Nephron progenitor cell (in vitro differentiated cells): ENCODE measurements around the gene EGLN3.
"Not testable (repeated sequence)": the region's sequence is repeated elsewhere in the genome, so short reads cannot be mapped to it uniquely, and the experiment has no call there.

Experiments used
- DNase-seq: peaks from one replicate; pipeline ENCODE4 v3.0.0; 2021
- H3K27ac Mint-ChIP-seq: 2 replicates; pipeline ENCODE4 v1.8.0; 2021; ENCODE audit warnings: mild to moderate bottlenecking, moderate library complexity, mixed read lengths
- H3K27me3 Mint-ChIP-seq: 2 replicates; pipeline ENCODE4 v1.8.0; 2021; ENCODE audit warnings: mild to moderate bottlenecking, low read depth, mixed read lengths; ENCODE audit not compliant: poor library complexity
- H3K36me3 Mint-ChIP-seq: 2 replicates; pipeline ENCODE4 v1.8.0; 2021; ENCODE audit warnings: low read depth, mixed read lengths
- H3K4me1 Mint-ChIP-seq: 2 replicates; pipeline ENCODE4 v1.8.0; 2021; ENCODE audit warnings: mixed read lengths
- H3K4me3 Mint-ChIP-seq: 2 replicates; pipeline ENCODE4 v1.8.0; 2021; ENCODE audit warnings: mild to moderate bottlenecking, moderate library complexity, mixed read lengths
- H3K9me3 Mint-ChIP-seq: 2 replicates; pipeline ENCODE4 v1.8.0; 2021; ENCODE audit warnings: mild to moderate bottlenecking, moderate library complexity, mixed read lengths
- TF ChIP-seq, protein P1 (sequence below): fragments of 200-600 bp; sonication (generic); IDR thresholded peaks from 2 replicates; pipeline ENCODE4 v1.5.0; 2021; ENCODE audit warnings: antibody characterized with exemption

EGLN3 gene

DNA sequence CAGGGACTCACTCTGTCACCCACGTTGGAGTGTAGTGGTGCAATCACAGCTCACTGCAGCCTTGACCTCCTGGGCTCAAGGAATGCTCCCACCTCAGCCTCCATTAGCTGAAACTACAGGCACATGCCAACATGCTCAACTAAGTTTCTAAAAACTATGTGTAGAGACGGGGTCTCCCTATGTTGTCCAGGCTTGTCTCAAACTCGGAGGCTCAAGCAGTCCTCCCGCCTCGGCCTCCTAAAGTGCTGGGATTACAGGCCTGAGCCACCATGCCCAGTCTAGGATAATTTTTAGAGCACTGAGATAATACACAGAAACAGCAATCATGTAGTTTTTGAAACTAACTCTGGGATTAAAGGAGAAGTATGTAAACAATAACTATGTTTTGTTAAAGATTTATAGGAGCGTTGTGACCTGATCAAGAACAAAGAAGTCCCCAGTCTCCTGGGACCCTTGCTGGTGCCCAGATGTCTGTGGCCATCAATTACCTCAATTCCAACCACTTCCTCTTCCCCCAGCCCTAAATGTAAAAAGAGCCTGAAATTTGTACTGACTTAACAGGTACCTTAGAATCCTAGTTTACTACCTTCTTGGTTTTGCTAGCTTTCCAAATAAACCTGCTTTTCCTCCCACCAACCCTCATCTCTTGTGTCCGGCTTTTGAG lies 28.9 kb upstream of the EGLN3 start:
- peak; percentile 15 for DNase-seq
- no peaks in the 10 kb centered on the region for H3K27me3 Mint-ChIP-seq
- H3K9me3 Mint-ChIP-seq: peaks cover 17% of the 10 kb centered on the region
- TF ChIP-seq, protein P1, sequence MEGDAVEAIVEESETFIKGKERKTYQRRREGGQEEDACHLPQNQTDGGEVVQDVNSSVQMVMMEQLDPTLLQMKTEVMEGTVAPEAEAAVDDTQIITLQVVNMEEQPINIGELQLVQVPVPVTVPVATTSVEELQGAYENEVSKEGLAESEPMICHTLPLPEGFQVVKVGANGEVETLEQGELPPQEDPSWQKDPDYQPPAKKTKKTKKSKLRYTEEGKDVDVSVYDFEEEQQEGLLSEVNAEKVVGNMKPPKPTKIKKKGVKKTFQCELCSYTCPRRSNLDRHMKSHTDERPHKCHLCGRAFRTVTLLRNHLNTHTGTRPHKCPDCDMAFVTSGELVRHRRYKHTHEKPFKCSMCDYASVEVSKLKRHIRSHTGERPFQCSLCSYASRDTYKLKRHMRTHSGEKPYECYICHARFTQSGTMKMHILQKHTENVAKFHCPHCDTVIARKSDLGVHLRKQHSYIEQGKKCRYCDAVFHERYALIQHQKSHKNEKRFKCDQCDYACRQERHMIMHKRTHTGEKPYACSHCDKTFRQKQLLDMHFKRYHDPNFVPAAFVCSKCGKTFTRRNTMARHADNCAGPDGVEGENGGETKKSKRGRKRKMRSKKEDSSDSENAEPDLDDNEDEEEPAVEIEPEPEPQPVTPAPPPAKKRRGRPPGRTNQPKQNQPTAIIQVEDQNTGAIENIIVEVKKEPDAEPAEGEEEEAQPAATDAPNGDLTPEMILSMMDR: no peak
- H3K4me1 Mint-ChIP-seq: peaks cover 39% of the 10 kb centered on the region
- peak overlapping the region; percentile 66 for H3K27ac Mint-ChIP-seq
- no peaks in the 10 kb centered on the region for H3K36me3 Mint-ChIP-seq
- H3K4me3 Mint-ChIP-seq: no peak overlapping the region

DNA sequence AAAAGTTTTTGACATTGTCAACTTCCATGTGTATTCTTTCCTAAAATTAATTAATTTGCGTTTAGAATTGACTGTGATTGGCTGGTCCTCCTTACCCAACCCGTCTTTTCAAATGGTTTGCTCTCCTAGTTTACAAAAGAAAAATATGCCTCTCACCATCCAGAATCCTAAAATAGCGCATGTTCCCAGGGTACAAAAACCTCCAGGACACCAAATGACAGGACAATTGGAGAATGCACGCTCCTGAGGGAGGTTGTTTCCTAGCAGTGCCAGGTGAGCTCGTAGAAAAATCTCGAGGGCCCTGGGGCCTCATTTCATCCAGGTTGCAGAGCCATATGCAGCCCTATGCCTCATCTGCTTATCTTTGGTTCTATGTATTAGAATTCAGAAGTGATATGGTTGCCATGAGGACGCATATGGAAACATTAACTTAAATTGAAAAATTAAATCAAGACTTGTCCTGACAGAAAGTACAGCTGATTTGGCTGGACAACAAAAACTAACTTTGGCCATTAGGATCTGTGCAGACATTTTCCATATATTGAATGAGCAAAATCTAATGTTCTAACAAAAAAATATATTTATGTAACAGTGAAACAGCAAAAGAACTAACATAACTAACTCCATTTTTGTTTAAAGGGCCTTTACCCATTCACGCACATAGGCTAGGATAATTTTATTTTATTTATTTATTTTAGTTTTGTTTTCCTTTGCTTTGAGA lies 28.2 kb upstream of the EGLN3 start:
- no peak for DNase-seq
- no peaks in the 10 kb centered on the region for H3K27me3 Mint-ChIP-seq
- TF ChIP-seq, protein P1: no peak
- peaks cover 39% of the 10 kb centered on the region for H3K4me1 Mint-ChIP-seq
- no peak overlapping the region for H3K4me3 Mint-ChIP-seq
- H3K36me3 Mint-ChIP-seq: no peaks in the 10 kb centered on the region
- peak overlapping the region; percentile 82 for H3K27ac Mint-ChIP-seq
- H3K9me3 Mint-ChIP-seq: peaks cover 12% of the 10 kb centered on the region

DNA sequence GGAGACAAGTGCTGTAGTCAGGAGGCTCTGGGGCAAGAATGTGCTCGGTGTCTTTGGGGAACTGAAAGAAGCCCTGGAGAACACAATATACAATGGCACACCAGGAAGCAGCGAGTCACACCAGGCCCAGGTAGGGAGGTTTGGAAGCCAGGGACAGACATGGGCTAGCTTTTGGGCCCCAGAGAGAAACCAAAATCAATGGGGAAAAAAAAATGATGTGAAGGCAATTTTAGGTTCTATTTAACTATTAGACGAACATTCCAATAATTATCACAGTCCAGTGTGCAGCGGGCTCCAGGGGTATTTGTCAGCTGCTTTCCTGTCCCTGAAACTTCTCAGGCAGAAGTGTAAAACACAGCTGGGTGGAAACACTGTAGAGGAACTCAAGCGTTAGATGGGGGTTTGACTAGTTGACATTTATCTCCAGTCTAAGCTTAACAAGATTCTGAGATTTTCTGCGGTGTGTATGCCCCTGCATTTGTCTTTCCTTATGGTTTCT lies 21.8 kb upstream of the EGLN3 start:
- H3K4me1 Mint-ChIP-seq: peaks cover 44% of the 10 kb centered on the region
- no peak for DNase-seq
- H3K36me3 Mint-ChIP-seq: peaks cover 16% of the 10 kb centered on the region
- TF ChIP-seq, protein P1: no peak
- no peak overlapping the region for H3K27ac Mint-ChIP-seq
- peaks cover 27% of the 10 kb centered on the region for H3K9me3 Mint-ChIP-seq
- H3K4me3 Mint-ChIP-seq: no peak overlapping the region
- no peaks in the 10 kb centered on the region for H3K27me3 Mint-ChIP-seq

DNA sequence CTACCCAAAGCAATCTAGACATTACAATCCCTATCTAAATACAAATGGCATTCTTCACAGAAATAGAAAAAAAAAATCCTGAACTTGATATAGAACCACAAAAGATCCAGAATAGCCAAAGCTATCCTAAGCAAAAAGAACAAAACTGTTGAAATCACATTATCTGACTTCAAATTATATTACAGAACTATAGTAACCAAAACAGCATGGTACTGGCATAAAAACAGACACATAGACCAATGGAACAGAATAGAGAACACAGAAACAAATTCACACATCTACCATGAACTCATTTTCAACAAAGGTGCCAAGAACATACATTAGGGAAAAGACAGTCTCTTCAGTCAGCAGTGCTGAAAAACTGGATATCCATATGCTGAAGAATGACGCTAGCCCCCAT lies 19.0 kb upstream of the EGLN3 start:
- not testable (repeated sequence) for H3K4me3 Mint-ChIP-seq, H3K27me3 Mint-ChIP-seq, H3K27ac Mint-ChIP-seq, DNase-seq
- Mint-ChIP-seq H3K36me3 (peaks cover 16% of the 10 kb centered on the region), H3K9me3 (peaks cover 27% of the 10 kb centered on the region), H3K4me1 (peaks cover 57% of the 10 kb centered on the region)

DNA sequence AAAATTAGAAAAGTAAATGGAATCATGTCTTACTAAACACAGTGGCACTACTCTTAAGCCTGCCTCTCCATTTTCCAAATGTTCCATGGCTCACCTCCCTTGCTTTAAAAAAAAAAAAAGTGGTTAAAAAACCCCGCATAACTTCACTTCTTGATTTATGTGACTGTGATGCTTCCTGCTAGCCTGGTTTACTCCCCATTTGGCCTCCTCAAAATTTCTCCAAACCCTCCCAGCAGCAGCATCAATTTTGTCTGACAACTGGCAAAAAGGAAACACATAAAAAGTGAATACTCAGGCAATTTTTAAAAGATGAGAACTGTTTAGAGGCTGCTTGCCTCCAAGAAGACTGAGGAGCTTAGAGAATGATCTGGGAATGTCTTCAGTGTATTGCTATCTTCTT lies 17.8 kb upstream of the EGLN3 start:
- TF ChIP-seq, protein P1: no peak
- H3K4me1 Mint-ChIP-seq: peaks cover 65% of the 10 kb centered on the region
- DNase-seq: no peak
- peaks cover 27% of the 10 kb centered on the region for H3K9me3 Mint-ChIP-seq
- peaks cover 6% of the 10 kb centered on the region for H3K27me3 Mint-ChIP-seq
- H3K36me3 Mint-ChIP-seq: peaks cover 16% of the 10 kb centered on the region
- peak overlapping the region; percentile 23 for H3K4me3 Mint-ChIP-seq
- peak overlapping the region; percentile 95 for H3K27ac Mint-ChIP-seq

DNA sequence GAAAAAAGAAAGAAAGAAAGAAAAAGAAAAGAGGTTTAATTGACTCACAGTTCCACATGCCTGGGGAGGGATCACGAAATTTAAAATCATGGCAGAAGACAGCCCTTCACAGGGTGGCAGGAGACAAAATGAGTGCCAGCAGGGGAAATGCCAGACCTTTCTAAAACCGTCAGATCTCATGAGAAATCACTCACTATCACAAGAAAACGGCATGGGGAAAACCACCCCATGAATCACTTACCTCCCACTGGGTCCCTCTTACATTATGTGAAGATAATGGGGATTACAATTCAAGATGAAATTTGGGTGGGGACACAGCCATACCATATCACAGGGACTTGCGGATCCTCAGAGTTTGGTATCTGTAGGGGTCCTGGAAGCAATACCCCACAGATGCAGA lies 16.3 kb upstream of the EGLN3 start:
- Mint-ChIP-seq H3K9me3 (peaks cover 32% of the 10 kb centered on the region), H3K27me3 (peaks cover 6% of the 10 kb centered on the region), H3K36me3 (peaks cover 16% of the 10 kb centered on the region), H3K4me3 (no peak overlapping the region), H3K27ac (peak overlapping the region; percentile 53), H3K4me1 (peaks cover 59% of the 10 kb centered on the region)
- DNase-seq: no peak
- TF ChIP-seq, protein P1: no peak
